SU-DHL-6 (cell line): ENCODE results near the gene SLC22A4.

Experiments used
- CTCF ChIP-seq: fragments of 200-600 bp; sonication (generic); IDR thresholded peaks from one replicate; pipeline ENCODE4 v1.5.1; 2017; ENCODE audit warnings: antibody characterized with exemption, mild to moderate bottlenecking, low read length, moderate library complexity; ENCODE audit not compliant: insufficient read depth, poor library complexity, severe bottlenecking
- EZH2phosphoT487 ChIP-seq: fragments of 200-600 bp; sonication (generic), shearing (Covaris generic); conservative IDR thresholded peaks from 2 replicates; pipeline ENCODE4 v1.6.1; 2018; ENCODE audit warnings: mild to moderate bottlenecking, antibody characterized with exemption, low read length, moderate library complexity, mixed read lengths

GRCh38 chr5:132380047-132380446 is 85.9 kb downstream of the SLC22A4 start:
- no peak for TF ChIP-seq CTCF
- TF ChIP-seq EZH2phosphoT487: no peak
